OCI-LY7 (cell line): Measurements from ENCODE around the gene BRSK1. TPM values are rescaled to one million over a fixed set of nuclear protein-coding genes. Genes with fewer than 3 reads are reported as not detected.

Experiments
- BruUV-seq: library from RNA; stranded (reverse); fragments of 400-500 nt; replicated peaks from 2 replicates; lab custom pipeline; 2021; lab: Mats Ljungman, UMichigan
- CTCF ChIA-PET: fragments of 300-600 bp; sonication (Branson Sonifier 250); formaldehyde crosslinking; loops from one replicate; lab custom pipeline; 2022; ENCODE audit warnings: antibody characterized with exemption; ENCODE audit not compliant: unreplicated experiment; lab: Charles Lee
- POLR2A ChIA-PET: fragments of 300-600 bp; sonication (Branson Sonifier 250); formaldehyde crosslinking; loops from one replicate; lab custom pipeline; 2022; ENCODE audit warnings: antibody characterized with exemption; lab: Charles Lee
- DNase-seq: peaks from one replicate; pipeline ENCODE4 v3.0.0-alpha.2; 2015; ENCODE audit warnings: low spot score
- H2AFZ ChIP-seq: fragments of 200-600 bp; sonication (generic), shearing (Covaris generic); 2 replicates; pipeline ENCODE4 v1.6.1; 2014; ENCODE audit warnings: mild to moderate bottlenecking, antibody characterized with exemption, low read length, moderate library complexity
- H3K27ac ChIP-seq: fragments of 200-600 bp; sonication (generic); 2 replicates; pipeline ENCODE4 v1.5.1; 2014; ENCODE audit warnings: mixed run types, low read depth, mild to moderate bottlenecking, moderate library complexity, low read length, inconsistent platforms; ENCODE audit not compliant: poor library complexity, severe bottlenecking
- H3K36me3 ChIP-seq: fragments of 200-600 bp; sonication (generic); 2 replicates; pipeline ENCODE4 v1.6.1; 2014; ENCODE audit warnings: mild to moderate bottlenecking, antibody characterized with exemption, low read length, moderate library complexity, mixed read lengths; ENCODE audit not compliant: insufficient read depth
- H3K4me1 ChIP-seq: fragments of 200-600 bp; sonication (generic); 2 replicates; pipeline ENCODE4 v1.5.1; 2014; ENCODE audit warnings: mild to moderate bottlenecking, low read length; ENCODE audit not compliant: insufficient read depth, poor library complexity, severe bottlenecking
- H3K4me2 ChIP-seq: fragments of 200-600 bp; sonication (generic); 2 replicates; pipeline ENCODE4 v1.6.1; 2014; ENCODE audit warnings: mild to moderate bottlenecking, low read length
- H3K4me3 ChIP-seq: fragments of 200-600 bp; sonication (generic); 2 replicates; pipeline ENCODE4 v1.5.1; 2014; ENCODE audit warnings: mild to moderate bottlenecking, low read depth, low read length; ENCODE audit not compliant: poor library complexity, severe bottlenecking
- H3K79me2 ChIP-seq: fragments of 200-600 bp; sonication (generic); 2 replicates; pipeline ENCODE4 v1.6.1; 2016; ENCODE audit warnings: low read depth, mild to moderate bottlenecking, low read length, moderate library complexity, mixed read lengths; ENCODE audit not compliant: insufficient read depth
- H3K9me2 ChIP-seq: fragments of 200-600 bp; sonication (generic); 2 replicates; pipeline ENCODE4 v1.6.1; 2016; ENCODE audit warnings: mild to moderate bottlenecking, low read length, mixed read lengths; ENCODE audit not compliant: insufficient read depth
- H3K9me3 ChIP-seq: fragments of 200-600 bp; sonication (generic); 2 replicates; pipeline ENCODE4 v1.6.1; 2014; ENCODE audit warnings: mild to moderate bottlenecking, mixed run types, low read length, mixed read lengths
- H4K20me1 ChIP-seq: fragments of 200-600 bp; sonication (generic); 2 replicates; pipeline ENCODE4 v1.6.1; 2014; ENCODE audit warnings: mild to moderate bottlenecking, antibody characterized with exemption, low read length, moderate library complexity, mixed read lengths; ENCODE audit not compliant: insufficient read depth
- EZH2phosphoT487 ChIP-seq: fragments of 200-600 bp; sonication (generic); IDR thresholded peaks from 2 replicates; pipeline ENCODE4 v1.6.1; 2018; ENCODE audit warnings: low read depth, borderline replicate concordance, mild to moderate bottlenecking, mixed run types, antibody characterized with exemption, low read length, moderate library complexity, mixed read lengths
- intact Hi-C: fragments of 100-400 bp; cut with micrococcal nuclease; formaldehyde crosslinking; loops from one replicate; pipeline ENCODE4 v1.10.0; 2022; ENCODE audit not compliant: unreplicated experiment
- total RNA-seq, 2 experiments: library from RNA; depleted of rRNA in 1 of 2; stranded (reverse); fragments of >200 nt in 1 of 2; shearing (Covaris generic) in 1 of 2; gene quantifications; 2 replicates each; pipeline ENCODE4 v1.2.3, GENCODE V29; 2014 to 2022
- TF ChIP-seq, protein P1 (sequence below): fragments of 200-600 bp; sonication (generic); conservative IDR thresholded peaks from 2 replicates; pipeline ENCODE4 v1.5.1; 2014; ENCODE audit warnings: mild to moderate bottlenecking, antibody characterized with exemption, low read length, moderate library complexity, mixed read lengths

The BRSK1 gene
- total RNA-seq, 2 experiments from 2014 or later, result 16.1 to 23.9 TPM

- Histone ChIP-seq H3K79me2 (peaks cover 25% of the 10 kb centered on the region), H3K27ac (no peak overlapping the region), H3K36me3 (peaks cover 42% of the 10 kb centered on the region), H3K4me1 (peaks cover 22% of the 10 kb centered on the region), H3K4me3 (no peak overlapping the region), H2AFZ (no peak overlapping the region), H4K20me1 (no peaks in the 10 kb centered on the region), H3K4me2 (no peak overlapping the region), H3K9me2 (no peaks in the 10 kb centered on the region), H3K9me3 (no peaks in the 10 kb centered on the region)
- TF ChIP-seq, protein P1, sequence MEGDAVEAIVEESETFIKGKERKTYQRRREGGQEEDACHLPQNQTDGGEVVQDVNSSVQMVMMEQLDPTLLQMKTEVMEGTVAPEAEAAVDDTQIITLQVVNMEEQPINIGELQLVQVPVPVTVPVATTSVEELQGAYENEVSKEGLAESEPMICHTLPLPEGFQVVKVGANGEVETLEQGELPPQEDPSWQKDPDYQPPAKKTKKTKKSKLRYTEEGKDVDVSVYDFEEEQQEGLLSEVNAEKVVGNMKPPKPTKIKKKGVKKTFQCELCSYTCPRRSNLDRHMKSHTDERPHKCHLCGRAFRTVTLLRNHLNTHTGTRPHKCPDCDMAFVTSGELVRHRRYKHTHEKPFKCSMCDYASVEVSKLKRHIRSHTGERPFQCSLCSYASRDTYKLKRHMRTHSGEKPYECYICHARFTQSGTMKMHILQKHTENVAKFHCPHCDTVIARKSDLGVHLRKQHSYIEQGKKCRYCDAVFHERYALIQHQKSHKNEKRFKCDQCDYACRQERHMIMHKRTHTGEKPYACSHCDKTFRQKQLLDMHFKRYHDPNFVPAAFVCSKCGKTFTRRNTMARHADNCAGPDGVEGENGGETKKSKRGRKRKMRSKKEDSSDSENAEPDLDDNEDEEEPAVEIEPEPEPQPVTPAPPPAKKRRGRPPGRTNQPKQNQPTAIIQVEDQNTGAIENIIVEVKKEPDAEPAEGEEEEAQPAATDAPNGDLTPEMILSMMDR, result no peak
- no peak for TF ChIP-seq EZH2phosphoT487
- intact Hi-C loops, result no loop called here
- ChIA-PET POLR2A (interaction anchor here (1.0 kb wide), 1 partner anchor 10 kb away, joined by 3 read pairs; no protein-coding TSS in a partner anchor), CTCF (no interaction called here)
- no peak for DNase-seq
- no TSS peak for BruUV-seq
Measured at GRCh38 chr19:55261671-55262126, 22.1 kb upstream of the BRSK1 start.

GRCh38 chr19:55262359-55262758, 21.4 kb upstream of the BRSK1 start:
- intact Hi-C loops, result no loop called here
- no peak for TF ChIP-seq EZH2phosphoT487
- TF ChIP-seq, protein P1, result no peak
- Histone ChIP-seq H2AFZ (no peak overlapping the region), H3K4me1 (peaks cover 22% of the 10 kb centered on the region), H3K4me2 (no peak overlapping the region), H3K9me2 (no peaks in the 10 kb centered on the region), H3K9me3 (no peaks in the 10 kb centered on the region), H3K79me2 (peaks cover 23% of the 10 kb centered on the region), H3K27ac (no peak overlapping the region), H3K4me3 (no peak overlapping the region), H3K36me3 (peaks cover 42% of the 10 kb centered on the region), H4K20me1 (no peaks in the 10 kb centered on the region)
- no peak for DNase-seq
- no TSS peak for BruUV-seq
- ChIA-PET CTCF (no interaction called here), POLR2A (interaction anchor here (0.6 to 1.0 kb wide), 2 partner anchors 9 to 13 kb away, joined by 3 to 5 read pairs; no protein-coding TSS in a partner anchor)

GRCh38 chr19:55264531-55264930, 19.3 kb upstream of the BRSK1 start:
- Histone ChIP-seq H3K9me3 (no peaks in the 10 kb centered on the region), H3K27ac (no peak overlapping the region), H3K9me2 (no peaks in the 10 kb centered on the region), H3K36me3 (peaks cover 56% of the 10 kb centered on the region), H3K4me3 (no peak overlapping the region), H3K4me2 (no peak overlapping the region), H4K20me1 (no peaks in the 10 kb centered on the region), H2AFZ (no peak overlapping the region), H3K79me2 (peaks cover 10% of the 10 kb centered on the region; the same call in 1 of the 2 replicates), H3K4me1 (peaks cover 20% of the 10 kb centered on the region)
- no peak for DNase-seq
- no TSS peak for BruUV-seq
- intact Hi-C loops, result no loop called here
- TF ChIP-seq EZH2phosphoT487, result no peak
- TF ChIP-seq, protein P1, result no peak
- POLR2A ChIA-PET, result no interaction called here
- CTCF ChIA-PET, result no interaction called here
